AG04449 (cell line): ENCODE data around the gene TDO2.

Source experiments
- CTCF ChIA-PET: fragments of 350-600 bp; formaldehyde crosslinking; extraction: SDS; loops from one replicate; lab custom pipeline; 2021; ENCODE audit warnings: antibody characterized with exemption; lab: Yijun Ruan, JAX
- POLR2A ChIA-PET: fragments of 400-600, 350-600 bp; formaldehyde crosslinking; extraction: SDS; loops from one replicate; lab custom pipeline; 2020; ENCODE audit warnings: antibody characterized with exemption, inconsistent platforms; lab: Yijun Ruan, JAX
- DNase-seq: peaks from one replicate; pipeline ENCODE4 v3.0.0-alpha.2; 2010; ENCODE audit warnings: low read depth, low spot score
- H3K4me3 ChIP-seq: 2 replicates; pipeline ENCODE4 v1.5.1; 2011; ENCODE audit warnings: low read depth, mild to moderate bottlenecking, control low read depth, low read length
- CTCF ChIP-seq: IDR thresholded peaks from one replicate; pipeline ENCODE4 v1.5.1; 2011; ENCODE audit warnings: mild to moderate bottlenecking, moderate library complexity, low read length, control low read depth, inconsistent platforms; ENCODE audit not compliant: insufficient read depth; ENCODE audit errors: missing control alignments

Gene TDO2

DNA sequence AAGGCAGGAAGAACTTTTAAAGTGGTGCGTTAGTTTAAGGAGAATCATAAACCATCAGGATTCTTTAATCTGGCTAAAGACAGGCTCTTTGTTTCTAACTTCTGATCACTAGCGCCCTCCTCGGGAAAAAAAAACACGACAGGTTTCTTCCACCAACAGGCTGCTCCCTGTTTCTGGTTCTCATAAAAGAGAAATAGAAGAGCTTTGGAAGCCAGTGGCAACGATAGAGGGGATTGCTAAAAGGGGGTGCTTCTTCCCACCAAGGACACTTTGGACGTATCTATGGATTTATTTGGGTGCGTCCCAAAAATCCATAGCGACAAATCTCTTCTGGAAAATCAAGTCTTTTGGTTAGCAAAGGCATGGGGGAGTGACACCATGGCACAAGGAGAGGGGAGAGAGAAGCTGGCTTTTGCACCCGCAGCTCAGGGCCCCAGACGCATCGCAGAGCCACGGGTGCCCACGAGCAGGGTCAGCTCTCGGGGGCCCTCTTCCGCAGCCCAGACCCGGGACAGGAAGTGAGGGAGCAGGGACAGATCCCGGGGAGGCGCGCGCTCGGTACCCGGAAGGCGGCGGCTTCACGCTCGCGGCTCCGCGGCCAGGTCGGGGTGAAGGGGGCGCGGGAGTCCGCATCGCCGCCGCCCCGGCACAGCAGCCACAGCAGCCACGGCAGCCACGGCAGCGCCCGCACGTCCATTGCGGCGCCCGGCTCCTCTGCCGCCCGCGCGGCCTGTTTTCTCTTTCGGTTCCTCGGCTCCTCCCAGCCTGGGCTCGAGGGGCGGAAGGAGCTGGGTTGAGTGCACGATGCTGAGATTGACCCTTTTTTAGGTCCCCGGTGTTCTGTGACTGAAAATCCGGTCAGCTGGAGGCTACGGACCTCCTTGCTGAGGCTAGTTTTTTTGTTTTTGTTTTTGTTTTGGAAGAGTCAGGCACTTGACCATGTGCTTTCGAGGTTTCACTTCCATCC, 49.9 kb downstream of the TDO2 start, which contains the start of gene CTSO:
TSS of gene CTSO (minus strand) at position 716 of the 967 bp plus-strand sequence. CDS start at position 697, 19 bp downstream.
- DNase-seq: no peak
- TF ChIP-seq CTCF: peak; percentile 47
- POLR2A ChIA-PET: interaction anchor here (0.6 to 1.5 kb wide), 8 partner anchors 46 to 1402 kb away, joined by 3 to 7 read pairs (median 4); no protein-coding TSS in a partner anchor
- peak within 1 kb of the TSS; percentile 71 for H3K4me3 ChIP-seq
- CTCF ChIA-PET: interaction anchor here (0.6 to 8.3 kb wide), 33 partner anchors 9 to 1908 kb away, joined by 3 to 132 read pairs (median 4); no protein-coding TSS in a partner anchor

DNA sequence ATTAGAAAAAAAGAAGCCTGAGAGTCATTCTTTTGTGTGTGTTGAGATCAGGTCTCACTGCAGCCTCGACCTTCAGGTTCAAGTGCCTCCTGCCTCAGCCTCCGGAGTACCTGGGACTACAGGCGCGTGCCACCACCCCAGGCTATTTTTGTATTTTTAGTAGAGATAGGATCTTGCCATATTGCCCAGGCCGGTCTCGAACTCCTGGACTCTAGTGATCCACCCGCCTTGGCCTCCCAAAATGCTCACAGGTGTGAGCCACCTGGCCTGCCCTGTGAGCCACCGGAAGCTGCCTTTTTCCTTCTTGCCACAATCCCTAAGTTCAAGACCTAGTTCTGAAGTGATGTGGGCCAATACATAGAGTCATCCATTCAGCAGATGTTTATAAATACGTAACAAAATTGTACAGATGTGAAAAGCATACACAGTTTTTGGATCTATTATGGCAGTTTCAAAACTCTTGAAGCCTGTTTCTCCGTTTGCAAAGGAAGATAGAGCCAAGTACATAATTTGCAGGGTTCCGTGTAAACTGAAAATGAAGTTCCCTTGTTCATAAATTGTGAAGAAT, 50.7 kb downstream of the TDO2 start:
- ChIA-PET POLR2A (interaction anchor here (0.6 to 1.5 kb wide), 8 partner anchors 47 to 1402 kb away, joined by 3 to 7 read pairs (median 4); no protein-coding TSS in a partner anchor), CTCF (interaction anchor here (1.0 to 8.3 kb wide), 16 partner anchors 8 to 613 kb away, joined by 3 to 132 read pairs (median 4); no protein-coding TSS in a partner anchor)
- H3K4me3 ChIP-seq: peak overlapping the region; percentile 71
- no peak for DNase-seq
- TF ChIP-seq CTCF: no peak

GRCh38 chr4:155954939-155955338, 51.4 kb downstream of the TDO2 start:
- no peak for DNase-seq
- H3K4me3 ChIP-seq: no peak overlapping the region
- ChIA-PET POLR2A (no interaction called here), CTCF (interaction anchor here (8.3 kb wide), 1 partner anchor 147 kb away, joined by 132 read pairs; no protein-coding TSS in a partner anchor)
- TF ChIP-seq CTCF: no peak

GRCh38 chr4:155956461-155956860, 53.0 kb downstream of the TDO2 start:
- DNase-seq: no peak
- POLR2A ChIA-PET: no interaction called here
- no peak for TF ChIP-seq CTCF
- H3K4me3 ChIP-seq: no peak overlapping the region
- CTCF ChIA-PET: interaction anchor here (1.0 to 8.3 kb wide), 2 partner anchors 149 to 156 kb away, joined by 3 to 132 read pairs; no protein-coding TSS in a partner anchor

- DNase-seq: no peak
- H3K4me3 ChIP-seq: no peak overlapping the region
- ChIA-PET POLR2A (no interaction called here), CTCF (no interaction called here)
- TF ChIP-seq CTCF: no peak
These were observed 55.9 kb downstream of the TDO2 start for GRCh38 chr4:155959417-155959816.
